Fibroblast of pulmonary artery (primary cell): ENCODE results near the gene NXPH4.

Experiments used
- DNase-seq: peaks from one replicate; pipeline ENCODE4 v3.0.0-alpha.2; 2010; ENCODE audit warnings: low read depth
- H3K4me3 ChIP-seq: replicated peaks from 2 replicates; pipeline ENCODE4 v1.5.1; 2011; ENCODE audit warnings: low read depth, mild to moderate bottlenecking, control low read depth, low read length, moderate library complexity
- TF ChIP-seq, protein P1 (sequence below): IDR thresholded peaks from 2 replicates; pipeline ENCODE4 v1.5.1; 2011; ENCODE audit warnings: mild to moderate bottlenecking, control low read depth, low read length, inconsistent platforms; ENCODE audit errors: missing control alignments

The NXPH4 gene

DNA sequence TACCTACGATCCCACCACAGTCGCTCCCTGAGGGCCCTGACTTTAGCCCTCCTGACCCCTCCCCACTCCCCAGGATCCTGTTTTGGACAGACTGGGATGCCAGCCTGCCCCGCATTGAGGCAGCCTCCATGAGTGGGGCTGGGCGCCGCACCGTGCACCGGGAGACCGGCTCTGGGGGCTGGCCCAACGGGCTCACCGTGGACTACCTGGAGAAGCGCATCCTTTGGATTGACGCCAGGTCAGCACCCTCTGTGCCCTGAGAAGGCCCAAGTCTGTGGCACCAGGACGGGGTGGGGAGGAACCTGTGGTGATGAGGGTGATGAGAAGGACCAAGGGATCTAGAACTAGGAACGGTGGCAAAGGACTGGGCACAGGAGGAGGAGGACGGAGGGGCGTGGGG, 39.2 kb upstream of the NXPH4 start:
- TF ChIP-seq, protein P1, sequence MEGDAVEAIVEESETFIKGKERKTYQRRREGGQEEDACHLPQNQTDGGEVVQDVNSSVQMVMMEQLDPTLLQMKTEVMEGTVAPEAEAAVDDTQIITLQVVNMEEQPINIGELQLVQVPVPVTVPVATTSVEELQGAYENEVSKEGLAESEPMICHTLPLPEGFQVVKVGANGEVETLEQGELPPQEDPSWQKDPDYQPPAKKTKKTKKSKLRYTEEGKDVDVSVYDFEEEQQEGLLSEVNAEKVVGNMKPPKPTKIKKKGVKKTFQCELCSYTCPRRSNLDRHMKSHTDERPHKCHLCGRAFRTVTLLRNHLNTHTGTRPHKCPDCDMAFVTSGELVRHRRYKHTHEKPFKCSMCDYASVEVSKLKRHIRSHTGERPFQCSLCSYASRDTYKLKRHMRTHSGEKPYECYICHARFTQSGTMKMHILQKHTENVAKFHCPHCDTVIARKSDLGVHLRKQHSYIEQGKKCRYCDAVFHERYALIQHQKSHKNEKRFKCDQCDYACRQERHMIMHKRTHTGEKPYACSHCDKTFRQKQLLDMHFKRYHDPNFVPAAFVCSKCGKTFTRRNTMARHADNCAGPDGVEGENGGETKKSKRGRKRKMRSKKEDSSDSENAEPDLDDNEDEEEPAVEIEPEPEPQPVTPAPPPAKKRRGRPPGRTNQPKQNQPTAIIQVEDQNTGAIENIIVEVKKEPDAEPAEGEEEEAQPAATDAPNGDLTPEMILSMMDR: no peak
- H3K4me3 ChIP-seq: no peak overlapping the region
- DNase-seq: no peak

DNA sequence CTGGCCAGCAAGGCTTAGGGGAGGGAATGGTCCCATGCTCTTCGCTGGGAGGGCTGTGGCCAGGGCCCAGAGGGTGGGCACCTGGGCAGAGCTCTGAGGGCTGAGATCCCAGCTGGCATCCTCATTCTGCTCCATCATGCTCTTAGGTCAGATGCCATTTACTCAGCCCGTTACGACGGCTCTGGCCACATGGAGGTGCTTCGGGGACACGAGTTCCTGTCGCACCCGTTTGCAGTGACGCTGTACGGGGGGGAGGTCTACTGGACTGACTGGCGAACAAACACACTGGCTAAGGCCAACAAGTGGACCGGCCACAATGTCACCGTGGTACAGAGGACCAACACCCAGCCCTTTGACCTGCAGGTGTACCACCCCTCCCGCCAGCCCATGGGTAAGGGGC, 38.4 kb upstream of the NXPH4 start:
- DNase-seq: no peak
- TF ChIP-seq, protein P1: no peak

DNA sequence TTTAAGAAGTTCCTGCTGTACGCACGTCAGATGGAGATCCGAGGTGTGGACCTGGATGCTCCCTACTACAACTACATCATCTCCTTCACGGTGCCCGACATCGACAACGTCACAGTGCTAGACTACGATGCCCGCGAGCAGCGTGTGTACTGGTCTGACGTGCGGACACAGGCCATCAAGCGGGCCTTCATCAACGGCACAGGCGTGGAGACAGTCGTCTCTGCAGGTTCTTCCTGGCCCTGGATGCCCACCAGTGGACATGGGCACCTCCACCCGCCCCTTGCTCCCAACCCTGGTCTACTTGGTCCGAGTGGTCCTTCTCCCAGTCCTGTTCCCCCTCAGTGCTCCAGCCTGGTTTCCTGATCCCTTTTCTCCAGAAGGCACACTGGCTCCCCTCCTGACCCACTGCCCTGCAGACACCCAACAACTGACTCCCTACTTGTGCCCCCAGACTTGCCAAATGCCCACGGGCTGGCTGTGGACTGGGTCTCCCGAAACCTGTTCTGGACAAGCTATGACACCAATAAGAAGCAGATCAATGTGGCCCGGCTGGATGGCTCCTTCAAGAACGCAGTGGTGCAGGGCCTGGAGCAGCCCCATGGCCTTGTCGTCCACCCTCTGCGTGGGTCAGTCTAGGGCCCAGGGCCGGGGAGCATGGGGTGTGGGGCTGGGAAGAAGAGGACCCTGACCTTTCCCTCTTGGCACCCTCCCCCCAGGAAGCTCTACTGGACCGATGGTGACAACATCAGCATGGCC, 37.1 kb upstream of the NXPH4 start:
- DNase-seq: no peak
- no peak overlapping the region for H3K4me3 ChIP-seq
- TF ChIP-seq, protein P1: no peak

More for the DNA sequence above, 38.4 kb upstream of the NXPH4 start:
- H3K4me3 ChIP-seq: no peak overlapping the region

DNA sequence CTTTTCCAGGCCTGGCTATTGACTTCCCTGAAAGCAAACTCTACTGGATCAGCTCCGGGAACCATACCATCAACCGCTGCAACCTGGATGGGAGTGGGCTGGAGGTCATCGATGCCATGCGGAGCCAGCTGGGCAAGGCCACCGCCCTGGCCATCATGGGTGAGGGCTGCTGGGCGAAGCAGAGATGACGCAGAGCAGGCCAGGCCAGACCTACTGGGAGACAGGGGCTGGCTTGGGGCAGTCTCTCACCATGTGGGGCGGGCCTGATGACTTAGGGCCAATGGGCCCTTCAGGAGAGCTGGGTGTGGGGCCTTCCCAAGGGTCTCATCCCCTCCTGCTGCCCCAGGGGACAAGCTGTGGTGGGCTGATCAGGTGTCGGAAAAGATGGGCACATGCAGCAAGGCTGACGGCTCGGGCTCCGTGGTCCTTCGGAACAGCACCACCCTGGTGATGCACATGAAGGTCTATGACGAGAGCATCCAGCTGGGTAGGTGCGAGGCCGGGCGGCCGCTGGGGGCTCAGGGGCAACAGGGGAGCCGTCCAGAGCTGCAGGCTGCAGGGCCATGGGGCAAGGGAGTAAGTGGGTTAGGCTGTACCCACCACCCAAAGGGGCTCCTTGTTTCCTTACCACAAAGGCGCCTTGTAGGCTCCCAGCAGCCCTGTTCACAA, 36.1 kb upstream of the NXPH4 start:
- TF ChIP-seq, protein P1: no peak
- no peak overlapping the region for H3K4me3 ChIP-seq
- DNase-seq: no peak

DNA sequence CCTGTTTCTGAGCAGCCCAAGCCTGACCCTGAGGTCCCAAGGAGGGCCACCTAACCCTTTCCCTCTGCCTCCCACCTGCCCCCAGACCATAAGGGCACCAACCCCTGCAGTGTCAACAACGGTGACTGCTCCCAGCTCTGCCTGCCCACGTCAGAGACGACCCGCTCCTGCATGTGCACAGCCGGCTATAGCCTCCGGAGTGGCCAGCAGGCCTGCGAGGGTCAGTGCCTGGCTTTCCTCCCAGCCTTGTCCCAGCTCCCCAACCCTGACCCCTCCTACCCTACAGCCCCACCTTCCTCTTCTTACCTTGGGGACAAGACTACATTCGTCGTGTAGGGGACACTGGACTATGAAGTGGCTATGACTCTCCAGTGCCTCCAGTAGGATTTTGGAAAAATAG, 35.5 kb upstream of the NXPH4 start:
- DNase-seq: no peak
- TF ChIP-seq, protein P1: no peak
- H3K4me3 ChIP-seq: no peak overlapping the region

DNA sequence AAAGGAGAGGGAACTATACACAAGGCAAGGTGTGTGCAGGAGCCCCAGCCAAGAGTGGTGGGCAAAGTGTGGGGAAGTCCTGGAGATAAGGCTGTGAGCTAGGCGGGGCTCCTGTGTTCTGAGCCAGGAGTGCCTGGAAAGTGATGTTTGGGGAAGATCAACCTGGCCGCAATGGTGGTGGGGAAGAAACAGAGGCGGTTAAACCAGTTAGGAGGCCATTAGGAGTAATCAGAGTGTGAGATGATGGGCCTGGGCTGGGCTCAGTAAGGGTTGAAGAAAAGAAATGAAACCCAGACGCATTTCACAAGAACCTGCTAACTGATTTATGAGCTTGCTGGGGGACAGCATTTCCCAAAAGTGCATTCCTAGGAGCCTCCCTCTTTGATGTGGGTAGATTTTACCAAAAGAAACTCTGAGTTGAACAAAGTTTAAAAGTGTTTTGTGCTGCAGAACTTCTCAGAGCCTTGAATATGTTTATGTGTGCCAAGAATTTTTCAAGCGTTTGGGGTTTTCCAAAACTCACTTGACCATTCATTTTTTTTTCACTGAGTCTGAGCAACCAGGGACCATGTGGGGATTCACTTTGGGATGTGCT, 34.9 kb upstream of the NXPH4 start:
- TF ChIP-seq, protein P1: no peak
- H3K4me3 ChIP-seq: no peak overlapping the region
- DNase-seq: no peak
